NCI-H2227 (cell line): ENCODE results near the gene TTN.
"Not testable (repeated sequence)": the region's sequence is repeated elsewhere in the genome, so short reads cannot be mapped to it uniquely, and the experiment has no call there.

Source experiments
- DNase-seq: peaks from one replicate; lab custom pipeline; 2025; ENCODE audit not compliant: unreplicated experiment; lab: John Stamatoyannopoulos, UW

Gene TTN

GRCh38 chr2:178676046-178676445, 131.2 kb downstream of the TTN start:
- no peak for DNase-seq

- DNase-seq, result no peak
Observed at GRCh38 chr2:178674122-178674521, 133.1 kb downstream of the TTN start.

- no peak for DNase-seq
Observed at GRCh38 chr2:178666458-178666857, 140.8 kb downstream of the TTN start.

GRCh38 chr2:178658480-178658879, 148.7 kb downstream of the TTN start:
- DNase-seq, result not testable (repeated sequence)

- no peak for DNase-seq
Observed at GRCh38 chr2:178650554-178650953, 156.7 kb downstream of the TTN start.

GRCh38 chr2:178644919-178645318, 162.3 kb downstream of the TTN start:
- DNase-seq, result no peak

GRCh38 chr2:178641498-178641897, 165.7 kb downstream of the TTN start:
- DNase-seq, result no peak

GRCh38 chr2:178635897-178636296, 171.3 kb downstream of the TTN start:
- DNase-seq, result no peak

GRCh38 chr2:178632729-178633128, 174.5 kb downstream of the TTN start:
- no peak for DNase-seq

GRCh38 chr2:178630581-178630980, 176.6 kb downstream of the TTN start:
- no peak for DNase-seq

- no peak for DNase-seq
Observed at GRCh38 chr2:178629463-178629862, 177.8 kb downstream of the TTN start.

GRCh38 chr2:178628605-178629004, 178.6 kb downstream of the TTN start:
- no peak for DNase-seq

GRCh38 chr2:178627401-178627800, 179.8 kb downstream of the TTN start:
- no peak for DNase-seq

GRCh38 chr2:178615969-178616368, 191.3 kb downstream of the TTN start:
- no peak for DNase-seq

- DNase-seq, result no peak
Observed at GRCh38 chr2:178602901-178603300, 204.3 kb downstream of the TTN start.

- no peak for DNase-seq
Observed at GRCh38 chr2:178592655-178593054, 214.6 kb downstream of the TTN start.

- DNase-seq, result no peak
Observed at GRCh38 chr2:178589335-178589734, 217.9 kb downstream of the TTN start.

- no peak for DNase-seq
Observed at GRCh38 chr2:178584666-178585065, 222.6 kb downstream of the TTN start.

- DNase-seq, result no peak
Observed at GRCh38 chr2:178579006-178579405, 228.2 kb downstream of the TTN start.

- no peak for DNase-seq
Observed at GRCh38 chr2:178574789-178575188, 232.4 kb downstream of the TTN start.

- no peak for DNase-seq
Observed at GRCh38 chr2:178568227-178568626, 239.0 kb downstream of the TTN start.

- DNase-seq, result no peak
Observed at GRCh38 chr2:178553047-178553446, 254.2 kb downstream of the TTN start.

- DNase-seq, result no peak
Observed at GRCh38 chr2:178550352-178550751, 256.9 kb downstream of the TTN start.

- DNase-seq, result no peak
Observed at GRCh38 chr2:178542569-178542968, 264.7 kb downstream of the TTN start.
